NCI-H1417 treated with DMSO at 0.1 percent for 48 hours (cell line): ENCODE results near the gene KAT6B.

ENCODE experiments used
- DNase-seq: peaks from one replicate; lab custom pipeline; 2025; lab: John Stamatoyannopoulos, UW

KAT6B gene

GRCh38 chr10:74823791-74824183, 2.6 kb upstream of the KAT6B start:
- no peak for DNase-seq

- DNase-seq: no peak
Observed at GRCh38 chr10:74824184-74824899, 2.1 kb upstream of the KAT6B start.

GRCh38 chr10:74824900-74825370, 1.5 kb upstream of the KAT6B start:
- DNase-seq: no peak

GRCh38 chr10:74825371-74826141, 844 bp upstream of the KAT6B start:
- DNase-seq: no peak

GRCh38 chr10:74827045-74827441, 643 bp downstream of the KAT6B start:
- no peak for DNase-seq

- DNase-seq: no peak
Observed at GRCh38 chr10:74827694-74828093, 1.3 kb downstream of the KAT6B start.

- DNase-seq: no peak
Observed at GRCh38 chr10:74828946-74829345, 2.5 kb downstream of the KAT6B start.

GRCh38 chr10:74831518-74832120, 5.2 kb downstream of the KAT6B start:
- DNase-seq: no peak

- no peak for DNase-seq
Observed at GRCh38 chr10:74835963-74836362, 9.6 kb downstream of the KAT6B start.

GRCh38 chr10:74836877-74837276, 10.5 kb downstream of the KAT6B start:
- no peak for DNase-seq

GRCh38 chr10:74837743-74838142, 11.3 kb downstream of the KAT6B start:
- DNase-seq: no peak

GRCh38 chr10:74839708-74840107, 13.3 kb downstream of the KAT6B start:
- DNase-seq: no peak

GRCh38 chr10:74841265-74841973, 15.0 kb downstream of the KAT6B start:
- DNase-seq: no peak

GRCh38 chr10:74842301-74842954, 16.0 kb downstream of the KAT6B start:
- DNase-seq: no peak

GRCh38 chr10:74846958-74847357, 20.6 kb downstream of the KAT6B start:
- no peak for DNase-seq

- DNase-seq: no peak
Observed at GRCh38 chr10:74851831-74852230, 25.4 kb downstream of the KAT6B start.

- no peak for DNase-seq
Observed at GRCh38 chr10:74852381-74852780, 26.0 kb downstream of the KAT6B start.

- no peak for DNase-seq
Observed at GRCh38 chr10:74854610-74855009, 28.2 kb downstream of the KAT6B start.

- no peak for DNase-seq
Observed at GRCh38 chr10:74855027-74855426, 28.6 kb downstream of the KAT6B start.

GRCh38 chr10:74855439-74855838, 29.0 kb downstream of the KAT6B start:
- no peak for DNase-seq

- no peak for DNase-seq
Observed at GRCh38 chr10:74856940-74857339, 30.5 kb downstream of the KAT6B start.

- no peak for DNase-seq
Observed at GRCh38 chr10:74857586-74857985, 31.2 kb downstream of the KAT6B start.
